Effector CD8-positive, alpha-beta T cell (primary cell): Measurements from ENCODE around the gene NSMCE4A.
"Not testable (repeated sequence)": the region's sequence is repeated elsewhere in the genome, so short reads cannot be mapped to it uniquely, and the experiment has no call there.

ENCODE experiments used
- DNase-seq: peaks from one replicate; lab custom pipeline; 2025; lab: John Stamatoyannopoulos, UW
- total RNA-seq, 4 experiments: gene quantifications; one replicate each; lab custom pipeline; 2026; lab: John Stamatoyannopoulos, UW

The NSMCE4A gene, protein sequence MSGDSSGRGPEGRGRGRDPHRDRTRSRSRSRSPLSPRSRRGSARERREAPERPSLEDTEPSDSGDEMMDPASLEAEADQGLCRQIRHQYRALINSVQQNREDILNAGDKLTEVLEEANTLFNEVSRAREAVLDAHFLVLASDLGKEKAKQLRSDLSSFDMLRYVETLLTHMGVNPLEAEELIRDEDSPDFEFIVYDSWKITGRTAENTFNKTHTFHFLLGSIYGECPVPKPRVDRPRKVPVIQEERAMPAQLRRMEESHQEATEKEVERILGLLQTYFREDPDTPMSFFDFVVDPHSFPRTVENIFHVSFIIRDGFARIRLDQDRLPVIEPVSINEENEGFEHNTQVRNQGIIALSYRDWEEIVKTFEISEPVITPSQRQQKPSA
- total RNA-seq: 61.6 to 89.4 (median 68.7) reads per million in 4 experiments

GRCh38 chr10:121974535-121975294 is at the start of gene NSMCE4A:
Gene NSMCE4A, minus strand, starts transcription at chr10:121975217. Its CDS starts 52 bp downstream, at chr10:121975165.
- peak; percentile 21 for DNase-seq

DNA sequence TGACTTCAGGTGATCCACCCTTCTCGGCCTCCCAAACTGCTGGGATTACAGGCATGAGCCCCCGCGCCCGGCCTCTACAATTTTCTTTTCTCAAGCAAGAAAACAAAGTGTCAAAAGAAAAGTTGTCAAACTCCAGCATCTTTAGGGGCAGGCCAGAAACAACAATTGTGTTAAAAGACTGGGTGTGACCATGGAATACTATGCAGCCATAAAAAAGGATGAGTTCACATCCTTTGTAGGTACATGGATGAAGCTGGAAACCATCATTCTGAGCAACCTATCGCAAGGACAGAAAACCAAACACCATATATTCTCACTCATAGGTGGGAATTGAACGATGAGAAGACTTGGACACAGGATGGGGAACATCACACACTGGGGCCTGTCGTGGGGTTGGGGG is 48.2 kb upstream of the NSMCE4A start:
- DNase-seq: not testable (repeated sequence)

DNA sequence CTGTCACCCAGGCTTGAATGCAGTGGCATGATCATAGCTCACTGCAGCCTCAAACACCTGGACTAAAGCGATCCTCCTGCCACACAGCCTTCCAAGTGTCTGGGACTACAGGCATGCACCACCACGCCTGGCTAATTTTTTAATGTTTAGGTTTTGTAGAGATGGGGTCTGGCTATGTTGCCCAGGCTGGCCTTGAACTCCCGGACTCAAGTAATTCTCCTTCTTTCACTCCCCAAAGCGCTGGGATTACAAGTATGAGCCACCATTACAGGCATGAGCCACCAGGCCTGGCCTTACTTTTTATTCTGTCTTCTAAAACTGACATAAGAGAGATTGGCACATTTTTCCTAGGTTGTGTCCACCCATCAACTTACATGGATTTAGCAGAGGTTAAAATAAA is 47.3 kb upstream of the NSMCE4A start:
- DNase-seq: no peak

DNA sequence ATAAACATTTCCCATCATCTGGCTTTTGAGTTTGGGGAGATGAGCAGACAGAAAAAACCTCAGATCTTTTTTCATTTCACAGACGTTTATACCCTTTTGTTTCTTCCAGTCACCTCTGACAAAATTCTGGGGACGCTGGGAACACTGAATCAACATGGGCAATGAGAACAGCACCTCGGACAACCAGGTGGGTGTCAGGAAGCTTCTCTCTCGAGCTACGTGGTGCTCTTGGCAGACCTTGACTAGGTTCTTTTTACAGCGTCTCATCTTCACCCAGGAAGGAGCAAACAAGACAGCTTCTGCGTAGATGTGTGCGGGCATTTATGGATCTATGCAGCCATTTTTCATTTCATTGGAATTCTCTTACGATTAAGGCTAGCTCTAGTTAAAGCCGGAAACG is 46.8 kb upstream of the NSMCE4A start:
- no peak for DNase-seq

DNA sequence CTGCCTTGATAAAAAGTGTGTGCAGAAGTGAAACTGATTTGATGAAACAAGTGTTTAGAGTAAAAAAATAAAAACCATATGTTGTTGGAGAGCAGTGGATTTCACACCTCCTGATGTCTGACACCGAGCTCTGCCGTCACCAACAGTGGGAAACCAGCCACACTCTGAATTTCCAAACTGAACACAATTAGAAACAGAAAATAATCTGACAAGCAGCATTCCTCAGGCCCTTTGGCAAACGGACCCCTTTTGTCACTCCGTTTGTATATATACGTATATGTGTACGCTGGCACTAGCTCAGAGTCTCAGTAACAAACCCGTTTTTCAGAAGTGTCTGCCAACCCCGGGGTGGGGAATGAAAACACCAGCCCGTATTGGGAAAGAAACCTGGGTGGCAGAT is 46.4 kb upstream of the NSMCE4A start:
- DNase-seq: no peak

DNA sequence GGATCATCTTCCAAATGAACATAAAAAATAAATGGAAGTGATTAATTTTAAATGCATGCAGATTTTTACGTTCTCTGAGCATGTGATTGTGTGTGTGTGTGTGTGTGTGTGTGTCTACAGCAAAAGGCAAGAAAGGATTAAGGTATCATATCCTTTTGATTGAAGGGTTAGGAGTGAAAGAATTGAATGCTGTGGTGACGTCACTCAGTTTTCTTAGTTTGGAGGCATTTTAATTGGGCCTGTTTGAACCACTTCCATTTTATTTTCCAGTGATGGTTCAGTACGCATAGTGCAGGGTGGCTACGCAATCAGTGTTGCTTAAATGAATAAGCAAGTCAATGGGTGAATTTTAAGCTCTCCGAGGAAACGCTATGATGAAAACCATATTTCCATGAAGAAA is 45.2 kb upstream of the NSMCE4A start:
- DNase-seq: no peak

DNA sequence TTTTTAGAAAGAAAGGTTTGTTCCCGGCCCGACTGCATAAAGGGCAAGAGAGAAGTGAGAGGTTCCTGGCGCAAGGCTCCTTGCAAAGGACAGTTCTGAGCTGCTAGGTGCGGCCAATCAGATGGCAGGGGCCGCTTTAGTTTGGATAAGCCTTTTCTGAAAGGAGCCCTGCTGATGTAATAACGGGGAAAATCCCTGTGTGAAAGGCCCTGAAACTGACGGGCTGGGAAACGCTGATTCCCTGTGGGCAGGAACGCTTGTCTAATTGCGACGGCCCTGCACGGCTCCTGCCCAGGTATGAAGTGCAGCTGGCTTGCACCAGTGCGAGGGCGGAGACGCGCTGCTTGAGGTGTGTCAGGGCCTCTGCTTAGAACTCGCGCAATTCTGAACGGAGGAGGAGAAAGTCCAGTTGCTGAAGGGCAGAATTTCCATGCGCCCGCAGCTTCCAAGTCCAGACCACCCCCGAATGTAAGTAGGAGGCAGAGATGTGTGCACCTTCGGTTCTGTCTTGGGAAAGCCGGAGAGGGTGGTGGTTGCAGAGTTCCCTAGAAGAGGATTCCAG is 44.5 kb upstream of the NSMCE4A start:
- no peak for DNase-seq

DNA sequence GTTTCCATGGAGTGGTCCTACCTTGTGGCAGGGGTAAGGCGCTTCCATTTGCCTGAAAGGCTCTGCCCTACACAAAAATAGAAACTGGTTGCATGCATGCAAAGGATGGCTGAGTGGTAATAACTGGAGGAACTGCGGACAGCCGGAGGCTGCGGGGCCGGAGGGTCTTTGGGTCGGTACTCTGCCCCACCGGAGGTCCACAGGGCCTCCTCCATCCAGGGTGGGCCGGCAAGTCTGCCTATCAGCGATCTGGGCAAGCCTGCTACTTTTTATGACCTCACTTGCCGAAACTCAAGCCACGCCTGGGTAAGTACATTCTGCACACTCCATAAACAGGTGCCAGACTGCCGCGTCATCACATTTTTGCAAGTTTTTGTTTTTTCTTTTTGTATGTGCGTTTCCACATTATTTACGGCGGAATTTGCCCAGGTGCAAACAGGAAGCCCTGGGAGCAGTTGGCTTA is 44.0 kb upstream of the NSMCE4A start:
- no peak for DNase-seq

GRCh38 chr10:122018491-122018890 is 43.5 kb upstream of the NSMCE4A start:
- no peak for DNase-seq

DNA sequence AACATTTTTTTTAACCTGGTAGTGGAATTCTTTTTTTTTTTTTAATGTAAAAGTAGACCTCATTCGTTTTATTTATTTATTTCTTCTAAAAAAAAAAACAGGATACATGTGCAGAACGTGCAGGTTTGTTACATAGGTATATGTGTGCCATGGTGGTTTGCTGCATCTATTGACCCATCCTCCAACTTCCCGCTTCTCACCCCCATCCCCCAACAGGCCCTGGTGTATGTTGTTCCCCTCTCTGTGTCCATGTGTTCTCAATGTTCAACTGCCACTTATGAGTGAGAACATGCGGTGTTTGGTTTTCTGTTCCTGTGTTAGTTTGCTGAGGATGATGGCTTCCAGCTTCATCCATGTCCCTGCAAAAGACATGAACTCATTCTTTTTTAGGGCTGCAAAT is 42.9 kb upstream of the NSMCE4A start:
- not testable (repeated sequence) for DNase-seq

DNA sequence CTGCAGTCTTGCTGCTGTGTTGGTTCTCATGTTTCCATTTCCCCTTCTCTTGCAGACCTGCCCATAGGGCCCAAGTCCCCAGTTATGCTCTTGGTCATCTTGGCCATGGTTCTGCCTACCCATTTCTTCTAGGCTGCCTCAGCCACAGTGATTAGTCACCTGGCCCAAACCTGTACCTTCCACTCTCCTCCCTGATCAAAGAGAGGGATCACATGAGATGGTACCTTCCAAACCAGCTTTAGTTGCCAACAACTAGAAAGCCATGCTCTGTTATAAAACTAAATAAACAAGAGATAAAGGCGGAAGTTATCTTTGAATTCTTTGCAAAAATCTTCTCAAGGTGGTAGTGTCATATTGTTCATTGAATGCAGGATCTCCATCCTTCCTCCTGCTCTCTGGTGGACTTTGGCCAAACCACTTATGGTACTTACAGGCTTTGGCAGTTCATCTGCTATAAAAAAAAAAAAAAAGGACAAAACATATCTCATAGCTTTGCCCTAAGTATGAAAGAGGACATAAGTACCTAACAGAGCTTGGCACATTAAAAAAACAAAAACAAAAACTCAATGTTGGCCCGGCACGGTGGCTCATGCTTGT is 39.7 kb upstream of the NSMCE4A start:
- DNase-seq: no peak

GRCh38 chr10:122013311-122013780 is 38.3 kb upstream of the NSMCE4A start:
- DNase-seq: no peak

GRCh38 chr10:122012731-122013130 is 37.7 kb upstream of the NSMCE4A start:
- DNase-seq: no peak

DNA sequence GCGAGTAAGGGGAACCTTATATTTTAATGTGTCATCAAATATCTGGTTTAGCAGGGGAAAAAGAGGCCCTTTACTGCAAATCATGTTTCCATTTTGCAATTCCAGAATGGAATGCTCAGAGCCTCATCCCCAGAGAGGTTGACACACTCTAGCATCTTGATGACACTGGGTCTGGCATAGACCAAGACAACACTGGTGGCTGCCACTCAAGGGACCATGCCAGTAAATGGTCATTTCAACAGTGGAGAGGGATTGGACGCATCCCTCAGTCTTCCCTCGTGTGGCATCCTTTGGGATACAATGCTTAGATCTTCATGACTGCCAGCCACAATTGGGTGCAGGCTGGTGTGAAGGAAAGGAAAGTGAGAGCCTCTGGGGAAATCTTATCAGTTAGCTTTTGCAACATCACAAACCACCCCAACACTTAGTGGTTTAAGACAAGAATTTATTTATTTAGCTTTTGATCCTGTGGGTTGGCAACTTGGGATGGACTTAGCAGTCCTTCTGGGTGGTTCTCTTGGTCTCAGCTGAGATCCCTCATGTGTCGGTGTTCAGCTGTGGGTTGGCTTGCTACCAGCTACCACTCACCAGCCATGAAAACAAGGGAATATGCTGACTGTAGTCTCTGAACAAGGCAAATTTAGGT is 35.5 kb upstream of the NSMCE4A start:
- no peak for DNase-seq

GRCh38 chr10:122007415-122007814 is 32.4 kb upstream of the NSMCE4A start:
- no peak for DNase-seq

DNA sequence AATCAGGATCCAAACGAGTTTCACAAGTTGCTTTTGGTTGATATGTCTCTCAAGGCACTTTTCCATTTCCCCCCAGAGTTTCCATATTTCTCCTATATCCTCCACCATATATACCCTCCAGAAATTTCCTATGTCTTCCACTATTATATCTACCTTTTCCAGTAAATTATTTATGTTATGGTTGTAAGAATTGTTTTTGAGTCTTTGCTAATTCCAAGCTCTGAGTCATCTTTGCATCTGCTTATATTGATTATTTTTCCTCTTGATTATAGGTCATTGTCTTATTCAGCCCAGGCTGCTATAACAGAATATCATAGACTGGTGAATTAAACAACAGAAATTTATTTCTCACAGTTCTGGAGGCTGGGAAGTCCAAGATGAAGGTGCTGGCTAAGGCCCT is 26.7 kb upstream of the NSMCE4A start:
- DNase-seq: no peak

DNA sequence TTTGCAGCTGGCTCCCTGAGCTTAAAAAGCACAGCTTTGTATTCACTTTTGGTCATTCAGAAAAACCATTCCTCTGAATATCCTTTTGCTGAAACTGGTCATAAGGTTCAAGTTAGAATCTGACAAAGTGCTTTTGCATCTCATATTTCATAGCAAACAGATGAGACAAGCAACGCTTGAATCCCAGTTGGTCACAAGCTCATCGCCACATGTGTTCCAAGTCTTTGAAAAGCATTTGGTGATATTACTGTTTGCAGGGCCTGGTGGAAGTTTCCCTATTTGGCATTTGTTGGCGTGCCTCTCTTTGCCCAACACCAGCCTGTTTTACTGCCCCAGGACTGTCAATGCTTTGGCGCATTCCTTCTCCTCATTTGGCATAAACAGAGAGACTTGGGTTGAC is 24.3 kb upstream of the NSMCE4A start:
- no peak for DNase-seq

DNA sequence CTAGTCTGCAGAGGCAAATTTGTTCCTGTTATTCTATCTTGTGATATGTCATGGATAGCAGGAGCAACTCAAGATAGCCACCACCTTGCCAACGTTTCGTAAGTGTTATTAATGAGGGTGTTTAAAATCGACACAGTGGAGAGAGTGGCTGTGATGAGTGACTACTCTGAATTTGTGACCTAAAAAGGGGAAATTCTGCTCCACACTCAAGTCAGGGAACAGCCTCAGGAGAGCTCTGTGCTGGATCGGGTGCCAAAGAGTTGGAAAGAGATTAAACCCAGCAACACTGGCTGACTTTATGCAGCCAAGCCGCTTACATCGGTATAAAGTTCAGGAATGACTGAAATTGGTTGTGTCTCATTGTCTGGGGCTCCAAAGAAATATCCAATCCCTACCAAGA is 23.4 kb upstream of the NSMCE4A start:
- no peak for DNase-seq

- DNase-seq: no peak
Observed at GRCh38 chr10:121994429-121994941, 19.5 kb upstream of the NSMCE4A start.

DNA sequence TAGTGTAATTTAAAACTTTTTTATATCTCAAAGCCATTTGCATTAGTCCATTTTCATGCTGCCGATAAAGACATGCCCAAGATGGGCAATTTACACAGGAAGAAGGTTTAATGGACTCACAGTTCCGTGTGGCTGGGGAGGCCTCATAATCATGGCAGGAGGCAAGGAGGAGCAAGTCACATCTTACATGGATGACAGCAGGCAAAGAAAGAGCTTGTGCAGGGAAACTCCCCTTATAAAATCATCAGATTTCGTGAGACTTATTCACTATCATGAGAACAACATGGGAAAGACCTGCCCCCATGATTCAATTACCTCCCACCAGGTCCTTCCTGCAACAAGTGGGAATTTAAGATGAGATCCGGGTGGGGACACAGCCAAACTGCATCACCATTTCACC is 16.7 kb upstream of the NSMCE4A start:
- not testable (repeated sequence) for DNase-seq

DNA sequence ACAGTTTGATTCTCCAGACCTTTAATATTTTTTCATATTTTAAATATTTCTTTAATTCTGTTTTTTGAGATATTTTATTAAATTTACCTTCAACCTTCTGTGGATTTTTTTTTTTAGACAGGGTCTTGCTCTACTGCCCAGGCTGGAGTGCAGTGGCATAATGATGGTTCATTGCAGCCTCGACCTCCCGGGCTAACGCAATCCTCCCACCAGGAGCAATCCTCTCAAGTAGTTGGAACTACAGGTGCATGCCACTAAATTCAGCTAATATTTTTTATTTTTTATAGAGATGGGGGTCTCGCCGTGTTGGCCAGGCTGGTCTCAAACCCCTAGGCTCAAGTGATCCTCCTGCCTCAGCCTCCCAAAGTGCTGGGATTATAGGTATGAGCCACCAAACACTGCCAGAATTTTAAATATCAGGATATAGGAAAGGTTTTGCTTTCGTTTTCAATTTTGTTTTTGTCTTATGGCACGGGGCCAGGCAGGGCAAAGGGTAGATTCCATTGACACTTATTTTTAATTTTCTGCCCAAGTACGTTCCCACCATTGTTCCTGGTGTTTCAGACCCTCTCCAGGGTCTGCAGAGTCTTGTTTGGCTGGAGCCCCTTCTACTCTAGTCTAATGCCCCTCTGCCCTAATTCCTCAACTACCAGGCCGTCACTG is 15.1 kb upstream of the NSMCE4A start:
- DNase-seq: no peak
